HG03521 (cell line): ENCODE measurements around the gene INSIG2.
A peak's percentile ranks its signal among the peaks of the same experiment; 100 is the strongest.

ENCODE experiments used
- ATAC-seq: cut with Tn5 transposase; IDR thresholded peaks from one replicate; pipeline ENCODE4 v1.9.1; 2021; ENCODE audit warnings: mild to moderate bottlenecking, moderate library complexity; ENCODE audit not compliant: unreplicated experiment

INSIG2 gene

GRCh38 chr2:118088051-118089024 lies at the start of gene INSIG2:
Gene INSIG2, plus strand, starts transcription at chr2:118088471. Its CDS starts 8,086 bp downstream, at chr2:118096557.
- peak; percentile 97 for ATAC-seq

GRCh38 chr2:118040891-118041290 lies 47.4 kb upstream of the INSIG2 start:
- no peak for ATAC-seq

GRCh38 chr2:118044103-118044716 lies 44.1 kb upstream of the INSIG2 start:
- no peak for ATAC-seq

- ATAC-seq, result no peak
These were observed 43.4 kb upstream of the INSIG2 start for GRCh38 chr2:118044854-118045253.

- ATAC-seq, result no peak
These were observed 43.0 kb upstream of the INSIG2 start for GRCh38 chr2:118045286-118045685.

GRCh38 chr2:118046634-118047210 lies 41.5 kb upstream of the INSIG2 start:
- no peak for ATAC-seq

GRCh38 chr2:118047380-118047826 lies 40.9 kb upstream of the INSIG2 start:
- no peak for ATAC-seq

- ATAC-seq, result no peak
These were observed 39.9 kb upstream of the INSIG2 start for GRCh38 chr2:118048401-118048800.

GRCh38 chr2:118049140-118049815 lies 39.0 kb upstream of the INSIG2 start:
- no peak for ATAC-seq

GRCh38 chr2:118049816-118050140 lies 38.5 kb upstream of the INSIG2 start:
- peak; percentile 54 for ATAC-seq

- ATAC-seq, result no peak
These were observed 37.9 kb upstream of the INSIG2 start for GRCh38 chr2:118050386-118050785.

- no peak for ATAC-seq
These were observed 37.3 kb upstream of the INSIG2 start for GRCh38 chr2:118050974-118051373.

- ATAC-seq, result no peak
These were observed 36.4 kb upstream of the INSIG2 start for GRCh38 chr2:118051826-118052358.

- ATAC-seq, result no peak
These were observed 35.8 kb upstream of the INSIG2 start for GRCh38 chr2:118052474-118052873.

GRCh38 chr2:118053681-118054080 lies 34.6 kb upstream of the INSIG2 start:
- ATAC-seq, result no peak

GRCh38 chr2:118054213-118055008 lies 33.9 kb upstream of the INSIG2 start:
- no peak for ATAC-seq

- peak; percentile 71 for ATAC-seq
These were observed 32.6 kb upstream of the INSIG2 start for GRCh38 chr2:118055512-118056164.

- ATAC-seq, result peak; percentile 86
These were observed 32.1 kb upstream of the INSIG2 start for GRCh38 chr2:118056165-118056534.

- ATAC-seq, result no peak
These were observed 31.5 kb upstream of the INSIG2 start for GRCh38 chr2:118056801-118057200.

GRCh38 chr2:118058951-118059350 lies 29.3 kb upstream of the INSIG2 start:
- no peak for ATAC-seq
